Measurements from ENCODE around the gene PEX14.

DNA sequence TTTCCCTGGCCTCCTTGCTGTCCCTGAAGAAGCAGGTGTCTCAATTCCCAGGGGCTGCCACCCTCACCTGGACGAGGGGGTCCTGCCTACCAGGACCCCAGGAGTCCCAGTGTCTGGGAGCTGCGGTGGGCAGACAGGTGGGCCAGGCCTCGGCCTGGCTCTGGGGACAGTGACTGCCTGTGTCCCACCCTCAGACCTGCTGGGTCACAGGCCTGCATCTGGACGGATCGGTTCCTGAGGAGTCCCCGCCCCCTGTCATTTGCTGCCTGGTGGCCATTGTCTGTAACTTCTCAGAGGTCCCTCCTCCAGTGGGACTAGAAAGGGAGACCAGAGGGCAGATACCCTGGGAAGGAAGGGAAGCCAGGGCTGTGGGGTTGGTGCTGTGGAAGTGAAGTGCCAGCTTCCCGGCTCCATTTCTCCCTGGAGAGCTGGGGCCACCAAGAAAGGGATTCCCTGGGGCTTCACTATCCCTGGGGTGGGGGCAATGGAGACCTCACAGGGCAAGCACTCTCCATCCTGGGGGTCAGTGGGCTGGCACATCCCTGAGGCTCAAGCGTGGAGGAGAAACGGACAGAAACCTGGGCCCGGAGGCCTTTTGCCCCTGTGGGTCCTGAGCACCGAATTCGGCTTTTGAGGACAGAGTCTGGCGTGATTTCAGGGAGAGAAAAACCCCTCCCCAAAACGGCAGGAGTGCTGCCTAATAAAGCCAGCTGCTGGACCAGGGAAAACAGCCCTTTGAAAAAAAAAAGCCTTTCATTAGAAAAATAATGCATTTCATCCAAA lies 157.3 kb downstream of the PEX14 start:
- TF ChIP-seq MXD1 (CRISPR knock-in tag; IDR thresholded peaks at IDR 0.05; ENCODE audit: borderline replicate concordance, poor library complexity, severe bottlenecking) (no peak), ARHGAP35 (IDR thresholded peaks at IDR 0.05; ENCODE audit: partially characterized antibody) (no peak), NELFE (IDR thresholded peaks at IDR 0.05; ENCODE audit: insufficient read depth, insufficient read length) (no peak), CTCF (IDR thresholded peaks at IDR 0.05 in 2 of 3, conservative IDR thresholded peaks at IDR 0.05 in 1 of 3; ENCODE audit: insufficient read depth in 2 of 3, low read depth in 1 of 3, low read length in 3 of 3) (no peak), FOXM1 (IDR thresholded peaks at IDR 0.05; ENCODE audit: low read depth) (no peak), FOXM1 (CRISPR knock-in tag; IDR thresholded peaks at IDR 0.05; ENCODE audit: low read depth) (no peak), ZNF76 (CRISPR knock-in tag; IDR thresholded peaks at IDR 0.05; ENCODE audit: borderline replicate concordance) (no peak), ZNF717 (CRISPR knock-in tag; IDR thresholded peaks at IDR 0.05) (no peak), ETV5 (CRISPR knock-in tag; IDR thresholded peaks at IDR 0.05; ENCODE audit: low read depth) (no peak), MAZ (CRISPR knock-in tag; conservative IDR thresholded peaks at IDR 0.05 in 1 of 2, IDR thresholded peaks at IDR 0.05 in 1 of 2) (no peak), RCOR1 (IDR thresholded peaks at IDR 0.05; ENCODE audit: borderline replicate concordance in 1 of 2, low read depth in 2 of 2, low read length in 2 of 2) (no peak), BMI1 (IDR thresholded peaks at IDR 0.05; ENCODE audit: low read length) (no peak), SMC3 (conservative IDR thresholded peaks at IDR 0.05; ENCODE audit: insufficient read depth, low read depth, low read length) (no peak)
- TF ChIP-seq, protein P1, sequence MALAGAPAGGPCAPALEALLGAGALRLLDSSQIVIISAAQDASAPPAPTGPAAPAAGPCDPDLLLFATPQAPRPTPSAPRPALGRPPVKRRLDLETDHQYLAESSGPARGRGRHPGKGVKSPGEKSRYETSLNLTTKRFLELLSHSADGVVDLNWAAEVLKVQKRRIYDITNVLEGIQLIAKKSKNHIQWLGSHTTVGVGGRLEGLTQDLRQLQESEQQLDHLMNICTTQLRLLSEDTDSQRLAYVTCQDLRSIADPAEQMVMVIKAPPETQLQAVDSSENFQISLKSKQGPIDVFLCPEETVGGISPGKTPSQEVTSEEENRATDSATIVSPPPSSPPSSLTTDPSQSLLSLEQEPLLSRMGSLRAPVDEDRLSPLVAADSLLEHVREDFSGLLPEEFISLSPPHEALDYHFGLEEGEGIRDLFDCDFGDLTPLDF (CRISPR knock-in tag; IDR thresholded peaks at IDR 0.05) = no peak
- TF ChIP-seq, protein P2, sequence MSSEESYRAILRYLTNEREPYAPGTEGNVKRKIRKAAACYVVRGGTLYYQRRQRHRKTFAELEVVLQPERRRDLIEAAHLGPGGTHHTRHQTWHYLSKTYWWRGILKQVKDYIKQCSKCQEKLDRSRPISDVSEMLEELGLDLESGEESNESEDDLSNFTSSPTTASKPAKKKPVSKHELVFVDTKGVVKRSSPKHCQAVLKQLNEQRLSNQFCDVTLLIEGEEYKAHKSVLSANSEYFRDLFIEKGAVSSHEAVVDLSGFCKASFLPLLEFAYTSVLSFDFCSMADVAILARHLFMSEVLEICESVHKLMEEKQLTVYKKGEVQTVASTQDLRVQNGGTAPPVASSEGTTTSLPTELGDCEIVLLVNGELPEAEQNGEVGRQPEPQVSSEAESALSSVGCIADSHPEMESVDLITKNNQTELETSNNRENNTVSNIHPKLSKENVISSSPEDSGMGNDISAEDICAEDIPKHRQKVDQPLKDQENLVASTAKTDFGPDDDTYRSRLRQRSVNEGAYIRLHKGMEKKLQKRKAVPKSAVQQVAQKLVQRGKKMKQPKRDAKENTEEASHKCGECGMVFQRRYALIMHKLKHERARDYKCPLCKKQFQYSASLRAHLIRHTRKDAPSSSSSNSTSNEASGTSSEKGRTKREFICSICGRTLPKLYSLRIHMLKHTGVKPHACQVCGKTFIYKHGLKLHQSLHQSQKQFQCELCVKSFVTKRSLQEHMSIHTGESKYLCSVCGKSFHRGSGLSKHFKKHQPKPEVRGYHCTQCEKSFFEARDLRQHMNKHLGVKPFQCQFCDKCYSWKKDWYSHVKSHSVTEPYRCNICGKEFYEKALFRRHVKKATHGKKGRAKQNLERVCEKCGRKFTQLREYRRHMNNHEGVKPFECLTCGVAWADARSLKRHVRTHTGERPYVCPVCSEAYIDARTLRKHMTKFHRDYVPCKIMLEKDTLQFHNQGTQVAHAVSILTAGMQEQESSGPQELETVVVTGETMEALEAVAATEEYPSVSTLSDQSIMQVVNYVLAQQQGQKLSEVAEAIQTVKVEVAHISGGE (CRISPR knock-in tag; IDR thresholded peaks at IDR 0.05) = no peak
